GM20000 (cell line): ENCODE results near the gene TMEM86A.

Source experiments
- DNase-seq: peaks from one replicate; pipeline ENCODE4 v3.0.0; 2012; ENCODE audit warnings: low spot score
- TF ChIP-seq, protein P1 (sequence below): IDR thresholded peaks from 2 replicates; pipeline ENCODE4 v1.5.1; 2012; ENCODE audit warnings: mild to moderate bottlenecking, control low read depth; ENCODE audit errors: extremely low read depth, missing control alignments

Gene TMEM86A

DNA sequence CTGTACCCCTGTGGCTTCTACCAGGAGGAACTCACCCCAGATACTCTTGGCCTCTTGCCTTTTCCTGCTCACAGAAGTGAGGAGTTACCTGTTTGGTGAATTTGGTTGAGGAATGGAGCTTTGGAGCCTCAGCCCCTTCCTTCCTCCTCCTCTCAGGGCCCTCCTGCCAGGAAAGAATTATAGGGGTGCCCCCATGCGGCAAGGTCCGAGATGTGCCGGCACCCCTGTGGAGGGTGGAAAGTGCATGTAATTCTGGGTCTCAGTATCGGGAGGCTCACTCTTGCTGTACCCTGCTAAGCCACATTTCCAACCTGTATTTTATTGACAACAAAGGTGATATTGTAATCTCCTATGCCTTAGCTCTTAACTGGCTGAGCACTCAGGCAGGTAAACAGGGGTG, 41.1 kb downstream of the TMEM86A start:
- TF ChIP-seq, protein P1, sequence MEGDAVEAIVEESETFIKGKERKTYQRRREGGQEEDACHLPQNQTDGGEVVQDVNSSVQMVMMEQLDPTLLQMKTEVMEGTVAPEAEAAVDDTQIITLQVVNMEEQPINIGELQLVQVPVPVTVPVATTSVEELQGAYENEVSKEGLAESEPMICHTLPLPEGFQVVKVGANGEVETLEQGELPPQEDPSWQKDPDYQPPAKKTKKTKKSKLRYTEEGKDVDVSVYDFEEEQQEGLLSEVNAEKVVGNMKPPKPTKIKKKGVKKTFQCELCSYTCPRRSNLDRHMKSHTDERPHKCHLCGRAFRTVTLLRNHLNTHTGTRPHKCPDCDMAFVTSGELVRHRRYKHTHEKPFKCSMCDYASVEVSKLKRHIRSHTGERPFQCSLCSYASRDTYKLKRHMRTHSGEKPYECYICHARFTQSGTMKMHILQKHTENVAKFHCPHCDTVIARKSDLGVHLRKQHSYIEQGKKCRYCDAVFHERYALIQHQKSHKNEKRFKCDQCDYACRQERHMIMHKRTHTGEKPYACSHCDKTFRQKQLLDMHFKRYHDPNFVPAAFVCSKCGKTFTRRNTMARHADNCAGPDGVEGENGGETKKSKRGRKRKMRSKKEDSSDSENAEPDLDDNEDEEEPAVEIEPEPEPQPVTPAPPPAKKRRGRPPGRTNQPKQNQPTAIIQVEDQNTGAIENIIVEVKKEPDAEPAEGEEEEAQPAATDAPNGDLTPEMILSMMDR: no peak
- DNase-seq: no peak

DNA sequence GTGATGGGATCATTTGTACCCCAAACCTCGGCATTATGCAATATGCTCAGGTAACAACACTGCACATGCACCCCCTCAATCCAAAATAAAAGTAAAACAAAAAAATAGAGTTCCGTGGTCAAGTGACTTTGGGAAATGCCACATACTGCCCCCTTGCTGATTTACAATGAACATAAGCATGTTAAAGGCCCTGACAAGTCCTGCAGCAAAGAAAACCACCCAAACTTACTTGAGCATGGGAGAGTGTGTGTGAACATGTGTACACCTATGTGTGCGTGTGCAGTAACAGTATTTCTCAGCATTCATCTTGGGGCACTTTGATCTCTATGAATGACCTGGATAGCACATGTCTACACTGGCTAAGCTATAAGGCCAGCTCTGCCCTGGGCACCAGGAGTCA, 43.2 kb downstream of the TMEM86A start:
- TF ChIP-seq, protein P1: no peak
- no peak for DNase-seq

DNA sequence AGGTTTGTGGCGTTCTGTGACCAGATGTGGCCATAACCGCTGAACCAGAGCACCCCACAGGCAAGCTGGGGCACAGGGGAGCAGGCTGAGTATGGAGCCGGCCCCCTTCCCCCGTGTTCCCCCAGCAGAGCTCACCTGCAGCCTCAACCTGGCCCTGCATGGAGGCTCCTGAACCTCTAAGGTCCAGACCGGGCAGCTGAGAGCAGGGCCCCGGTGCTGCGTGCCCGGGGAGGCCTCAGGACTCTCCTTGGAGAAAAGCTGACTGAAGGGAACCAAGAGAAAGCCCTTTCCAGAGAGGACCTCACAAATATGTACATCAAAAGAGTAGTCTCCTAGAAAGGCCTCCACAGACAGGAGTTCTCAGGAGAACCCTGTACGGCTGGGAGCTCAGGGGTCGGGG, 44.8 kb downstream of the TMEM86A start:
- DNase-seq: no peak
- TF ChIP-seq, protein P1: no peak

DNA sequence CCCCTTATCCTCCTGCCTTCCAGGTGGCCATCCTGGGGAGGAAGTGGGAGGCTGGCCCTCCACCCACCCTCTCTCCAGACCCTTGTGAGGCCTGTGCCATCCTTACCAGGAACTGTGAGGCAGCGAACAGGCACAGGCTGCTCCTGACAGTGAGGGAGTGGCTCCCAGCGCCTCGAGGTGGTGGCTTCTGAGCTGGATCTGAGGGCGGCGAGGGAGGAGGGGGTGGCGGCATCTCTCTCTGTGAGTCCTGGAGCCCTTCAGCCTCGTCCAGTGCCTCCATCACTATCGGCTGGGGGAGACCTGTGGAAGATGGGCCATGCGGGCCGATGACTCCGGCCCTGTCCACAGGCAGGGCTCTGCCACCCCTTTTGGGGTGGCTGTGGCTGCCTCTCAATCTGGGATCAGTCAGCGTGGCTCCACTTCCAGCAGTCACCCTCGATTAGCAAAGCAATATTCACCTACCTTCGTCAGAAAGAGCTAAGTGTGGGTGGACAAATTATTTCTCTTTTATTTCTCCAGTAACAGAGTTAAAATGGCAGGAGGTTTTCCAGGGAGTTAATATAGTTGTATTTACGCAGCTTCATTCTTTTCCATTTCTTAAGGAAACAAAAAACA, 45.4 kb downstream of the TMEM86A start:
- TF ChIP-seq, protein P1: no peak

DNA sequence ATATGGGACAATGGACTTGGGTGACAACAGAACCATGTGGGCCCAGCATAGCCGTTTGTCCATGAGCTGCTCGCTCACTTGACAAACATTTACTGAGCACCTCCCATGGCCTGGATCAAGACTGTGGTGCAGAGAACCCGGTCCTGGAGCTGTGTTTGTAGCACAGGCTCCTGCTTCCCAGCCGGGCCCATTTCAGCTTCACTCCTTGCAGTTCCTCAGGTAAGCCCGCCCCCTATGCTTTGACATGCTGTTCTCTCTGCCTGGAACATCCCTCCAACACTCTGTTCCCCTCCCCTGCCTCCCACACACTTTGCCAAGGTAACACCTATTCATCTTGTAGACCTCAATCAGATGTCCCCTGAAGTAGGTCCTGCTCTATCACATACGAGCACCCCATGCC, 46.7 kb downstream of the TMEM86A start:
- TF ChIP-seq, protein P1: no peak
- DNase-seq: no peak

More for the DNA sequence above, 45.4 kb downstream of the TMEM86A start:
- no peak for DNase-seq

DNA sequence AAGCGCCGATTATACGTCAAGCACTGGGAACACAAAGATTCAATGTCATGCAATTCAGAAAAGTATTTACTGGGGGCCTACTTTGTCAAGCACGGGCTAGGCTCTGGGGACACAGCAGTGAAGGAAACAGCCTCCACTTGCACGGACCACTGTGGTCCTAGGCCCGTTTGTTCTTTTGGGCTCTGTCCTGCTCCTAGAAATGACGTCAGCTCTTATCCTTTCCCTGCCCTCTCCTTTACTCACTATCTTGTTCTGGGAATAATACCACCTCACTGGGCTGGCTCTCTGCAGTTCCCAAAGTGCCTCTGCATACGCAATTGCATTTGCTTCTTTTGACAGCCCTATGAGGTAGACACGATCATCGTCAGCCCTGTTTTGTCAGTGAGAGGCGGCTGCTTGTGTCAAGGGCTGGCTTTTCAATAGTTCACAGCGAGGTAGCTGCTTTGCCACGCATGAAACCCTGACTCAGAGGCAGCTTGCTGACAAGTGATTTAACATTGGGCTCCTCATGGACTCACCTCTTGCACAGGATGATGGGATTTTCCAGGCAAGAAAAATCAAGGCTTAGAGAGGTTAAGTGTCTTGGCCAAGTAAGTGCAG, 50.3 kb downstream of the TMEM86A start:
- TF ChIP-seq, protein P1: no peak
- DNase-seq: no peak

DNA sequence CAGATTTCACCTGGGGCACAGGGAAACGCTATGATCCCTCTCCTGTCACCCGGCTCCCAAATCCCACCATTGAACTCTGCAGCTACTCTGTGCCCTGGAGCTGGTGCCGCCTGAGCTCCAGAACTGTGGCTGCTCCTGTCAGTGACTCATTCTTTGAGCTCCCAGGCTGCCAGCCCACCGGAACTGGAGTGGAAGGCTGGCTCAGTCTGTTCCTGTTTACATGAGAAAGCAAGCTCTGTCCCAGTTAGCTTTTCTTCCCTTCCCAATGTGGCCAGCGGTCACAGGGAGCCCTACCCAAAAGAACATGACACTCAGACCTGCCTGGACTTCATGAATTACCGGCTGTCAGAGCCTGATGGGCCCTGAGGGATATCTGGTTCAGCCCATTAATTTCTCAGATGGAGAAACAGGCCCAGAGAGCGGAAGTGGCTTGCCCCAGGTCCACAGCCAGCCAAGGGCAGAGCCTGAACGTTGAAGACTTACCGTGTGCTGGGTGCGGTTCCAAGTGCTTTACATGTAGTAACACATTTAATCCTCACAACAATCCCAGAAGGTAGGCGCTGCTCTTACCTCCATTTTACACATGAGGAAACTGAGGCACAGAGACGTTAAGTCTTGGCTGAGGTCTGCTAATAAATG, 51.2 kb downstream of the TMEM86A start:
- TF ChIP-seq, protein P1: no peak

More for the DNA sequence above, 51.2 kb downstream of the TMEM86A start:
- DNase-seq: no peak
